H1 (cell line): ENCODE measurements around the gene ACVR2A. TPM values are rescaled to one million over a fixed set of nuclear protein-coding genes. Genes with fewer than 3 reads are reported as not detected.

Experiments used
- CTCF ChIA-PET: fragments of 300-600 bp; sonication (Branson Sonifier 250); formaldehyde crosslinking; loops from one replicate; lab custom pipeline; 2021; ENCODE audit not compliant: partially characterized antibody; lab: Charles Lee
- POLR2A ChIA-PET: fragments of 300-600 bp; sonication (Branson Sonifier 250); formaldehyde crosslinking; loops from one replicate; lab custom pipeline; 2021; ENCODE audit warnings: inconsistent platforms; ENCODE audit not compliant: partially characterized antibody; lab: Charles Lee
- DNase-seq, 2 experiments: peaks; one replicate each; pipeline versions ENCODE4 v3.0.0 to v3.0.0-alpha.2; 2010 to 2022; ENCODE audit warnings: low spot score in 2 of 2, low read depth in 1 of 2, mixed read lengths in 1 of 2
- FAIRE-seq: peaks from 2 replicates; lab custom pipeline; 2011; peaks lifted over from hg19 to GRCh38; lab: Jason Lieb, UNC
- H2AFZ ChIP-seq: 2 replicates; pipeline ENCODE4 v1.8.1; 2012; ENCODE audit warnings: low read length, inconsistent platforms
- H2AK5ac ChIP-seq: 2 replicates; pipeline ENCODE4 v1.6.1; 2013; ENCODE audit warnings: low read depth, low read length
- H2BK120ac ChIP-seq: replicated peaks from 2 replicates; pipeline ENCODE3; 2013; ENCODE audit warnings: low read depth, low read length, inconsistent platforms
- H2BK12ac ChIP-seq: 2 replicates; pipeline ENCODE4 v1.6.1; 2013; ENCODE audit warnings: low read depth, low read length
- H2BK15ac ChIP-seq: 2 replicates; pipeline ENCODE4 v1.6.1; 2013; ENCODE audit warnings: low read length
- H2BK20ac ChIP-seq: 2 replicates; pipeline ENCODE4 v1.6.1; 2013; ENCODE audit warnings: low read length
- H2BK5ac ChIP-seq: 2 replicates; pipeline ENCODE4 v1.6.1; 2013; ENCODE audit warnings: low read depth, low read length
- H3K14ac ChIP-seq: 2 replicates; pipeline ENCODE4 v1.6.1; 2013; ENCODE audit warnings: inconsistent platforms; ENCODE audit not compliant: insufficient read length
- H3K18ac ChIP-seq: 2 replicates; pipeline ENCODE4 v1.6.1; 2013; ENCODE audit warnings: low read length; ENCODE audit errors: extremely low read depth
- H3K23ac ChIP-seq: 2 replicates; pipeline ENCODE4 v1.6.1; 2013; ENCODE audit warnings: inconsistent platforms; ENCODE audit not compliant: insufficient read length
- H3K23me2 ChIP-seq: 2 replicates; pipeline ENCODE4 v1.6.1; 2013; ENCODE audit warnings: low read depth, low read length
- H3K27ac ChIP-seq: 2 replicates; pipeline ENCODE4 v1.6.1; 2011; ENCODE audit warnings: low read depth, low read length, inconsistent platforms
- H3K27me3 ChIP-seq, 4 experiments: replicated peaks in 1 of 4; 1 replicate in 1 of 4; 2 replicates in 3 of 4; pipeline versions ENCODE4 v1.6.1 to v1.8.1; 2011 to 2013; ENCODE audit warnings: low read length in 3 of 4, mild to moderate bottlenecking in 3 of 4, inconsistent platforms in 2 of 4, mixed read lengths in 2 of 4, moderate library complexity in 1 of 4; ENCODE audit not compliant: control insufficient read depth in 3 of 4, insufficient read depth in 3 of 4; ENCODE audit errors: extremely low read depth in 1 of 4
- H3K36me3 ChIP-seq, 4 experiments: 2 replicates each; pipeline versions ENCODE4 v1.6.1 to v1.8.1; 2011 to 2013; ENCODE audit warnings: mild to moderate bottlenecking in 4 of 4, low read length in 3 of 4, moderate library complexity in 2 of 4, control low read depth in 1 of 4, inconsistent platforms in 1 of 4; ENCODE audit not compliant: insufficient read depth in 4 of 4, control insufficient read depth in 2 of 4
- H3K4ac ChIP-seq: replicated peaks from 2 replicates; pipeline ENCODE3; 2013; ENCODE audit warnings: low read length, low read depth, mixed read lengths, inconsistent platforms; ENCODE audit not compliant: insufficient read length
- H3K4me1 ChIP-seq, 4 experiments: replicated peaks in 1 of 4; 1 replicate in 1 of 4; 2 replicates in 3 of 4; pipeline versions ENCODE4 v1.6.1 to v1.8.1; 2011 to 2013; ENCODE audit warnings: low read length in 3 of 4, inconsistent platforms in 2 of 4, mixed read lengths in 1 of 4; ENCODE audit not compliant: insufficient read depth in 4 of 4, control insufficient read depth in 3 of 4
- H3K4me2 ChIP-seq, 2 experiments: 2 replicates each; pipeline versions ENCODE4 v1.6.1 to v1.8.1; 2011 to 2013; ENCODE audit warnings: low read depth in 2 of 2, low read length in 2 of 2, control low read depth in 1 of 2, inconsistent platforms in 1 of 2, mild to moderate bottlenecking in 1 of 2; ENCODE audit not compliant: insufficient read depth in 1 of 2
- H3K4me3 ChIP-seq, 4 experiments: fragments of 200-600, 300-600 bp in 1 of 4; sonication (generic), shearing (Covaris generic), sonication (Bioruptor Twin) in 1 of 4; 2 replicates each; pipeline versions ENCODE4 v1.5.1 to v1.8.1; 2011 to 2016; ENCODE audit warnings: low read length in 4 of 4, low read depth in 3 of 4, control low read depth in 2 of 4, inconsistent platforms in 2 of 4, mild to moderate bottlenecking in 2 of 4, mixed read lengths in 1 of 4, moderate library complexity in 1 of 4; ENCODE audit not compliant: insufficient read depth in 2 of 4; ENCODE audit errors: extremely low read depth in 1 of 4
- H3K56ac ChIP-seq: replicated peaks from 2 replicates; pipeline ENCODE3; 2013; ENCODE audit warnings: low read depth, mild to moderate bottlenecking, mixed read lengths, low read length, inconsistent platforms; ENCODE audit not compliant: insufficient read length
- H3K79me1 ChIP-seq: 2 replicates; pipeline ENCODE4 v1.6.1; 2013; ENCODE audit warnings: low read depth, low read length, control low read depth
- H3K79me2 ChIP-seq, 2 experiments: 2 replicates each; pipeline versions ENCODE4 v1.6.1 to v1.8.1; 2012 to 2013; ENCODE audit warnings: low read length in 2 of 2, mild to moderate bottlenecking in 2 of 2, inconsistent platforms in 1 of 2; ENCODE audit not compliant: insufficient read depth in 2 of 2, control insufficient read depth in 1 of 2
- H3K9ac ChIP-seq, 4 experiments: replicated peaks in 1 of 4; 1 replicate in 1 of 4; 2 replicates in 3 of 4; pipeline versions ENCODE4 v1.6.1 to v1.8.1; 2011 to 2013; ENCODE audit warnings: low read depth in 3 of 4, low read length in 3 of 4, control low read depth in 2 of 4, mild to moderate bottlenecking in 2 of 4, moderate library complexity in 2 of 4, inconsistent platforms in 1 of 4; ENCODE audit errors: extremely low read depth in 1 of 4
- H3K9me3 ChIP-seq, 2 experiments: 2 replicates each; pipeline versions ENCODE4 v1.6.1 to v1.8.1; 2012 to 2013; ENCODE audit warnings: mild to moderate bottlenecking in 2 of 2, moderate library complexity in 2 of 2, control low read depth in 1 of 2, inconsistent platforms in 1 of 2, low read depth in 1 of 2, low read length in 1 of 2, mixed read lengths in 1 of 2; ENCODE audit not compliant: insufficient read depth in 2 of 2
- H4K20me1 ChIP-seq, 2 experiments: replicated peaks in 1 of 2; 2 replicates each; pipeline versions ENCODE3 to v1.8.1; 2011 to 2013; ENCODE audit warnings: inconsistent platforms in 2 of 2, low read length in 2 of 2, mild to moderate bottlenecking in 1 of 2; ENCODE audit not compliant: insufficient read depth in 2 of 2, control insufficient read depth in 1 of 2
- H4K5ac ChIP-seq: 2 replicates; pipeline ENCODE4 v1.6.1; 2013; ENCODE audit warnings: low read length, low read depth, mixed read lengths, inconsistent platforms; ENCODE audit not compliant: insufficient read length
- H4K8ac ChIP-seq: 2 replicates; pipeline ENCODE4 v1.8.0; 2013; ENCODE audit warnings: mild to moderate bottlenecking, moderate library complexity, low read length, inconsistent platforms; ENCODE audit not compliant: insufficient read depth; ENCODE audit errors: extremely low read depth
- H4K91ac ChIP-seq: replicated peaks from 2 replicates; pipeline ENCODE3; 2013; ENCODE audit warnings: low read length, mixed read lengths, inconsistent platforms; ENCODE audit not compliant: insufficient read length
- BCL11A ChIP-seq, 2 experiments: IDR thresholded peaks; one replicate each; pipeline ENCODE4 v1.6.1; 2011; ENCODE audit warnings: low read depth in 2 of 2, low read length in 2 of 2, mild to moderate bottlenecking in 2 of 2
- GTF2F1 ChIP-seq: IDR thresholded peaks from 2 replicates; pipeline ENCODE4 v1.6.1; 2012; ENCODE audit warnings: low read depth, low read length, improper control_type of control experiment, borderline replicate concordance
- HDAC6 ChIP-seq: IDR thresholded peaks from one replicate; pipeline ENCODE4 v1.7.1; 2012; ENCODE audit warnings: low read depth, mild to moderate bottlenecking, inconsistent platforms, low read length, moderate library complexity
- JUN ChIP-seq: IDR thresholded peaks from 2 replicates; pipeline ENCODE4 v1.6.1; 2011; ENCODE audit warnings: low read depth, mild to moderate bottlenecking, improper control_type of control experiment, low read length
- KDM1A ChIP-seq: fragments of 200-600, 300-600 bp; sonication (generic); IDR thresholded peaks from 2 replicates; pipeline ENCODE4 v1.7.1; 2016; ENCODE audit warnings: mild to moderate bottlenecking, low read length, borderline replicate concordance
- KDM4A ChIP-seq: IDR thresholded peaks from one replicate; pipeline ENCODE4 v1.7.1; 2012; ENCODE audit warnings: low read depth, mild to moderate bottlenecking, moderate library complexity, low read length, inconsistent platforms; ENCODE audit not compliant: severe bottlenecking
- POU5F1 ChIP-seq: IDR thresholded peaks from 2 replicates; pipeline ENCODE4 v1.6.1; 2011; ENCODE audit warnings: low read depth, mild to moderate bottlenecking, low read length, moderate library complexity
- RNF2 ChIP-seq: fragments of 200-900, 300-1000 bp; sonication (generic); IDR thresholded peaks from 2 replicates; pipeline ENCODE4 v1.7.1; 2016; ENCODE audit warnings: borderline replicate concordance, low read depth, mild to moderate bottlenecking, antibody characterized with exemption, low read length; ENCODE audit not compliant: poor library complexity, severe bottlenecking; ENCODE audit errors: missing control alignments
- SIN3A ChIP-seq, 2 experiments: IDR thresholded peaks in 1 of 2; conservative IDR thresholded peaks in 1 of 2; 2 replicates each; pipeline ENCODE4 v1.6.1; 2011 to 2012; ENCODE audit warnings: low read length in 2 of 2, improper control_type of control experiment in 1 of 2, low read depth in 1 of 2, mild to moderate bottlenecking in 1 of 2
- SP2 ChIP-seq: IDR thresholded peaks from 2 replicates; pipeline ENCODE4 v1.6.1; 2012; ENCODE audit warnings: mild to moderate bottlenecking, low read length, inconsistent platforms
- TEAD4 ChIP-seq: IDR thresholded peaks from 2 replicates; pipeline ENCODE4 v1.6.1; 2012; ENCODE audit warnings: low read depth, low read length, inconsistent platforms, mixed read lengths
- WGBS, 2 experiments: shearing (Covaris generic) in 1 of 2; methylation state at CpG; one replicate each; pipeline versions ENCODE4 v1.1.6 to v1.1.7; 2013 to 2015; ENCODE audit warnings: low lambda C conversion rate in 2 of 2, mixed read lengths in 2 of 2, inconsistent platforms in 1 of 2, low coverage in 1 of 2, missing lambda C conversion rate in 1 of 2; ENCODE audit not compliant: insufficient replicate concordance in 2 of 2, insufficient coverage in 1 of 2, insufficient read length in 1 of 2; ENCODE audit errors: extremely low coverage in 1 of 2, missing lambda C conversion rate in 1 of 2; 5-methylcytosine and 5-hydroxymethylcytosine counted together
- polyA plus RNA-seq, 7 experiments: library from polyadenylated mRNA; depleted of rRNA in 3 of 7; stranded (reverse) in 5 of 7; unstranded in 2 of 7; fragments of >200 nt in 5 of 7; fragments of 200-250 nt in 2 of 7; gene quantifications; 1 replicate in 5 of 7; 2 replicates in 1 of 7; 4 replicates in 1 of 7; pipeline versions ENCODE4 v1.2.1 to v1.2.3, GENCODE V29; 2011 to 2013; ENCODE audit warnings: missing spikeins in 2 of 7, mixed read lengths in 2 of 7
- total RNA-seq: library from RNA; stranded (reverse); fragmentation: NEBNext Ultra II Directional; extraction: Animal tissue kit (Norgen Biotek cat#: 25700); gene quantifications from 2 replicates; pipeline ENCODE4 v1.2.1, GENCODE V29; 2021
- TF ChIP-seq, protein P1 (sequence below): IDR thresholded peaks from 2 replicates; pipeline ENCODE4 v1.6.1; 2012; ENCODE audit warnings: low read length, inconsistent platforms

ACVR2A gene
- total and polyA plus RNA-seq, 2 of the 8 experiments (the other 6 are each of a cell fraction or from before 2014, with no cell fraction given), result 3.4 to 18.1 TPM

DNA sequence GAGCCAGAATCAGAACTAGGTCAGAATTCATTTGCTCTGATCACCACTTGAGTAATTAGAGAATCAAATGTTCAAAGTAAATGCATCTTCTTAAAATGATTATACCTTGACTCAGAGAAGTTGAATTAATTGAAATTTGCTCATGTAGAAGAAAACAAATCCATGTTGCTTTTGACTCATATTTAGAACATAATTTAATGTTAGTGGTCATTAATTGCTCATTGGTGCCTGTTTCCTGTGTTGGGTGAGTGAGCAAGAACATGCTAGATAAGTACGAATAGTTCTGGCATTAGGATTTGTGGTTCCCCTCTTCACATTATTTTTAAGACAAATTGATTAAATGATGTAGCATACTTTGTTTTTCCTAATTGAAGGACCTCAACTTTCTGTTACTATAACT is 19.0 kb downstream of the ACVR2A start:
- H3K14ac ChIP-seq, result no peak overlapping the region
- H4K20me1 ChIP-seq, result peaks cover 0 to 2% of the 10 kb centered on the region in 2 experiments
- no peak overlapping the region for H2BK5ac ChIP-seq
- no peak overlapping the region for H2BK120ac ChIP-seq
- H2BK20ac ChIP-seq, result no peak overlapping the region
- H2AK5ac ChIP-seq, result no peak overlapping the region
- H4K91ac ChIP-seq, result no peak overlapping the region
- H3K27me3 ChIP-seq, result no peaks in the 10 kb centered on the region
- H3K27ac ChIP-seq, result no peak overlapping the region
- peaks cover 0 to 16% (median 11%) of the 10 kb centered on the region in 4 experiments; a peak in 5 of 7 replicates for H3K4me1 ChIP-seq
- no peak overlapping the region for H3K18ac ChIP-seq
- H3K23me2 ChIP-seq, result no peaks in the 10 kb centered on the region; the same call in 1 of the 2 replicates
- no peak overlapping the region for H3K56ac ChIP-seq
- no peak overlapping the region for H3K23ac ChIP-seq
- DNase-seq (no peak), FAIRE-seq (no peak)
- H3K9ac ChIP-seq, result no peak overlapping the region
- H3K36me3 ChIP-seq, result no peaks in the 10 kb centered on the region
- no peak overlapping the region for H2AFZ ChIP-seq
- H3K79me2 ChIP-seq, result peaks cover 7 to 94% of the 10 kb centered on the region in 2 experiments
- H3K79me1 ChIP-seq, result no peaks in the 10 kb centered on the region; the same call in 1 of the 2 replicates
- no peak overlapping the region for H3K4me3 ChIP-seq
- no peak overlapping the region for H2BK15ac ChIP-seq
- no peak overlapping the region for H3K4ac ChIP-seq
- H4K5ac ChIP-seq, result no peak overlapping the region
- H3K9me3 ChIP-seq, result no peaks in the 10 kb centered on the region
- CTCF ChIA-PET, result no interaction called here
- 100% methylated on average over 1 of the region's 1 CpG; no CpG with 5 or more reads in 1 of the 2 experiments for WGBS, 2 experiments
- no peak overlapping the region for H2BK12ac ChIP-seq
- no peak overlapping the region for H3K4me2 ChIP-seq
- H4K8ac ChIP-seq, result no peak overlapping the region
- POLR2A ChIA-PET, result no interaction called here
- TF ChIP-seq BCL11A (IDR thresholded peaks at IDR 0.05; ENCODE audit: low read depth in 2 of 2, low read length in 2 of 2) (no peak), JUN (no peak), POU5F1 (no peak), GTF2F1 (no peak), SP2 (no peak), KDM1A (no peak), RNF2 (no peak), TEAD4 (no peak), KDM4A (no peak), HDAC6 (no peak), SIN3A (conservative IDR thresholded peaks at IDR 0.05 in 1 of 2, IDR thresholded peaks at IDR 0.05 in 1 of 2; ENCODE audit: low read depth in 1 of 2, low read length in 2 of 2) (no peak)
- TF ChIP-seq, protein P1, sequence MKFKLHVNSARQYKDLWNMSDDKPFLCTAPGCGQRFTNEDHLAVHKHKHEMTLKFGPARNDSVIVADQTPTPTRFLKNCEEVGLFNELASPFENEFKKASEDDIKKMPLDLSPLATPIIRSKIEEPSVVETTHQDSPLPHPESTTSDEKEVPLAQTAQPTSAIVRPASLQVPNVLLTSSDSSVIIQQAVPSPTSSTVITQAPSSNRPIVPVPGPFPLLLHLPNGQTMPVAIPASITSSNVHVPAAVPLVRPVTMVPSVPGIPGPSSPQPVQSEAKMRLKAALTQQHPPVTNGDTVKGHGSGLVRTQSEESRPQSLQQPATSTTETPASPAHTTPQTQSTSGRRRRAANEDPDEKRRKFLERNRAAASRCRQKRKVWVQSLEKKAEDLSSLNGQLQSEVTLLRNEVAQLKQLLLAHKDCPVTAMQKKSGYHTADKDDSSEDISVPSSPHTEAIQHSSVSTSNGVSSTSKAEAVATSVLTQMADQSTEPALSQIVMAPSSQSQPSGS, result no peak
